Chondrocyte (in vitro differentiated cells): ENCODE results near the gene NES. TPM values are rescaled to one million over a fixed set of nuclear protein-coding genes. Genes with fewer than 3 reads are reported as not detected.
A peak's percentile ranks its signal among the peaks of the same experiment; 100 is the strongest.

Source experiments
- DNase-seq: peaks from one replicate; pipeline ENCODE4 v3.0.0; 2021; ENCODE audit warnings: mixed read lengths, low spot score
- H3K27ac Mint-ChIP-seq: one replicate; pipeline ENCODE4 v1.8.0; 2021; ENCODE audit warnings: mild to moderate bottlenecking, moderate library complexity, mixed read lengths; ENCODE audit not compliant: unreplicated experiment
- H3K27me3 Mint-ChIP-seq: 2 replicates; pipeline ENCODE4 v1.8.0; 2021; ENCODE audit warnings: low read depth, mixed read lengths
- H3K36me3 Mint-ChIP-seq: 2 replicates; pipeline ENCODE4 v1.8.0; 2021; ENCODE audit warnings: low read depth, mixed read lengths
- H3K4me1 Mint-ChIP-seq: 2 replicates; pipeline ENCODE4 v1.8.0; 2021; ENCODE audit warnings: low read depth, mild to moderate bottlenecking, mixed read lengths
- H3K4me3 Mint-ChIP-seq: one replicate; pipeline ENCODE4 v1.8.0; 2021; ENCODE audit warnings: mild to moderate bottlenecking, moderate library complexity, mixed read lengths; ENCODE audit not compliant: unreplicated experiment
- H3K9me3 Mint-ChIP-seq: 2 replicates; pipeline ENCODE4 v1.8.0; 2021; ENCODE audit warnings: low read depth, mixed read lengths
- total RNA-seq: library from RNA; stranded (reverse); gene quantifications from 3 replicates; pipeline ENCODE4 v1.2.1, GENCODE V29; 2021
- TF ChIP-seq, protein P1 (sequence below): fragments of 200-600 bp; sonication (generic); IDR thresholded peaks from 2 replicates; pipeline ENCODE4 v1.5.0; 2021; ENCODE audit warnings: antibody characterized with exemption, mild to moderate bottlenecking, moderate library complexity

The NES gene
- total RNA-seq, 1 donor from 2014 or later: 6.0 TPM

DNA sequence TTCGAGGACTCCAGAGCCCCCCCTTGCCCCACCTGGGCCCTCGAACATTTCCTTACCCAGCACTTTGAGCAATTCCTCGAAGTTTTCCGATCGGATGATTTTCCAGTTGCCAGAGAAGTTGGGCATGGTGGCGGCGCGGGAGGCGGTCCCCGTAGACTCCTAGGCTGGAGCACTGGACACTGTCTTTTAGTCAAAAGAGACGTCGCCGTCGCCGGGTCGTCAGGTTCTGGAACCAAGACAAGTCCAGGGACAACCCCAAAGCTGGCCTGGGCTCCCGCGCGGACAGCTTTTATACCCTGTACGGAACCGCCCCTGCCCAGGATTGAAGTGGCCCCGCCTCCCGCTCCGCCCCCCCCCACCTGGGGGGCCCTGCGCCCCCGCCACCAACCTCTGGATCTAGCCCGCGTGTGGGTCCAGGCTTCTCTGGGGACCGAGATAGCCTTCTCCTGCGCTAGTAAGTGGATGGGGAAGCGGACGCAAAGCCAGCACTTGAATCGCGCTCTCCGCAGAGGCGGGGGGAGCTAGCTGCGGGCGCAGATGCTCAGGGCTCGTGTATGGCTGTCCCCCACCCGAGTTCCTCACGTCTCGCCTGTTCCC is 28.2 kb upstream of the NES start, which contains the start of gene CRABP2:
Gene CRABP2, minus strand, starts transcription at position 263 of the 597 bp plus-strand sequence. Its CDS starts 137 bp downstream, at position 126.
- H3K27me3 Mint-ChIP-seq: no peaks in the 10 kb centered on the region
- TF ChIP-seq, protein P1, sequence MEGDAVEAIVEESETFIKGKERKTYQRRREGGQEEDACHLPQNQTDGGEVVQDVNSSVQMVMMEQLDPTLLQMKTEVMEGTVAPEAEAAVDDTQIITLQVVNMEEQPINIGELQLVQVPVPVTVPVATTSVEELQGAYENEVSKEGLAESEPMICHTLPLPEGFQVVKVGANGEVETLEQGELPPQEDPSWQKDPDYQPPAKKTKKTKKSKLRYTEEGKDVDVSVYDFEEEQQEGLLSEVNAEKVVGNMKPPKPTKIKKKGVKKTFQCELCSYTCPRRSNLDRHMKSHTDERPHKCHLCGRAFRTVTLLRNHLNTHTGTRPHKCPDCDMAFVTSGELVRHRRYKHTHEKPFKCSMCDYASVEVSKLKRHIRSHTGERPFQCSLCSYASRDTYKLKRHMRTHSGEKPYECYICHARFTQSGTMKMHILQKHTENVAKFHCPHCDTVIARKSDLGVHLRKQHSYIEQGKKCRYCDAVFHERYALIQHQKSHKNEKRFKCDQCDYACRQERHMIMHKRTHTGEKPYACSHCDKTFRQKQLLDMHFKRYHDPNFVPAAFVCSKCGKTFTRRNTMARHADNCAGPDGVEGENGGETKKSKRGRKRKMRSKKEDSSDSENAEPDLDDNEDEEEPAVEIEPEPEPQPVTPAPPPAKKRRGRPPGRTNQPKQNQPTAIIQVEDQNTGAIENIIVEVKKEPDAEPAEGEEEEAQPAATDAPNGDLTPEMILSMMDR: no peak
- peak within 1 kb of the TSS; percentile 85 for H3K27ac Mint-ChIP-seq
- peaks cover 3% of the 10 kb centered on the region for H3K36me3 Mint-ChIP-seq
- no peaks in the 10 kb centered on the region for H3K9me3 Mint-ChIP-seq
- H3K4me3 Mint-ChIP-seq: peak within 1 kb of the TSS; percentile 81
- no peak for DNase-seq
- H3K4me1 Mint-ChIP-seq: peaks cover 72% of the 10 kb centered on the region

DNA sequence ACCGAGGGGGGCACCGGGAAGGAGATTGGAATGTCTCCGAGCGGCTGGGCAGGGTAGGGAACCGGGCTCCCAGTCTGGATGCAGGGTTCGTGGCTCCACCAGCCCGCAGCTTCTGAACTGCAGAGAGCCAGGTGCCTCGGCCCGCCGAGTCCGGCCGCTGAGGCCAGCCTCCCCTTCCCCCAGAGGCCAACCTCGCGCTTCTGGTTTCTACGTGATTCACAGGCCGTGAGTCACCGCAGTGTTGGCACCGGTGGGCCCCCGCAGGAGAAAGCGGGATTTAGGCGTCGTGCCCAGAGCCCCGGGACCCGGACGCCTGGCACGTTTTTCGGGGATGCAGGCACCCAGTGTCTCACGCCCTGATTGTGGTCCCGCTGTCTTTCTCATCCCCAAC is 27.7 kb upstream of the NES start:
- Mint-ChIP-seq H3K36me3 (peaks cover 4% of the 10 kb centered on the region), H3K27ac (peak overlapping the region; percentile 79), H3K4me1 (peaks cover 67% of the 10 kb centered on the region), H3K4me3 (peak overlapping the region; percentile 81), H3K9me3 (no peaks in the 10 kb centered on the region), H3K27me3 (no peaks in the 10 kb centered on the region)
- TF ChIP-seq, protein P1: no peak
- no peak for DNase-seq

DNA sequence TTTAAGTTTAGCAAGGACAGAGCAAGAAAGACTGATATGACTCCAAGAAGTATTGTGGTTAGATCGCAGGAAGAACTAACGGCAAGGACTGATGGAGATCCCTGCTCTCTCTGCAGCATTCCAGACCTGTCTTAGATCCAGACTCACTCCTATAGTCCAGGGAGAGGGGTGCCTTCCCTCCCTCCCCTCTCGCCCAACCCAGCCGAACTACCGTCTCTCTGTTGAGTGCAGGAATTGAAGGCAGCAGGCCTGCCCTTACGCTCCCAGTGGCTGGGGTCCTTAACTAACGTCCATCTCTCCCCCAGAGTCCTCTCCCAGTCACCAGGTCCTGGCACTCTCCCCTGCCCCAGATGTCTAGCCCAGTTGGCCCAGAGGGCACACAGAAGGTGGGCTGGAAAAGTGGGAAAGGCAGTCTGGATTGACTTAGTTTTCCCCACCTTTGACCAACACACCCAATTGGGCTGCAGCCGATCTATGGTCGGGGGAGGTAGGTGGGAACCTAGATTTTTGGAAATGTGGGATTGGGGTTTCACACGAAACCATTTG is 27.0 kb upstream of the NES start:
- Mint-ChIP-seq H3K27ac (peak overlapping the region; percentile 63), H3K36me3 (peaks cover 8% of the 10 kb centered on the region), H3K4me3 (peak overlapping the region; percentile 81), H3K4me1 (peaks cover 60% of the 10 kb centered on the region), H3K27me3 (no peaks in the 10 kb centered on the region), H3K9me3 (no peaks in the 10 kb centered on the region)
- TF ChIP-seq, protein P1: no peak
- no peak for DNase-seq

DNA sequence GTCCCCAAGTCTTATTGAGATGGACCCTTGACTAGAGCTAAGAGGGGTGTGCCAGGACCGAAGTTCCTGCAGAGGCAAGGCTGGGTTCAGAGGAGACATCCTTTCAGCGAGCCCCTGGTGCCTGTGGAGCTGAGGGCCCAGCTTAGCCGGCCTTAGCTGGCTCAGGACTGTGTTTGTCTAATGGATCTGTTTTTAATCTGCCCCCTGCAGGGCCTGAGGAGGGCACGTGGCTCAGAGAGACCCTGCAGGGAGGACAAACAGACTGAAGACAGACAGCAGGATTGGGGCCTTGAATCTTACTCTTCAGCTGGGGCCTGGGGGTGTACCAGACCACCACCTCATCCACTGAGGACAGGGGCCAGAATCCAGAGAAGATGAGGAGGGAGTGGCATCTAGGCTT is 26.5 kb upstream of the NES start:
- Mint-ChIP-seq H3K4me1 (peaks cover 55% of the 10 kb centered on the region), H3K4me3 (peak overlapping the region; percentile 81), H3K36me3 (peaks cover 12% of the 10 kb centered on the region), H3K27ac (no peak overlapping the region), H3K27me3 (no peaks in the 10 kb centered on the region), H3K9me3 (no peaks in the 10 kb centered on the region)
- no peak for DNase-seq
- TF ChIP-seq, protein P1: no peak

DNA sequence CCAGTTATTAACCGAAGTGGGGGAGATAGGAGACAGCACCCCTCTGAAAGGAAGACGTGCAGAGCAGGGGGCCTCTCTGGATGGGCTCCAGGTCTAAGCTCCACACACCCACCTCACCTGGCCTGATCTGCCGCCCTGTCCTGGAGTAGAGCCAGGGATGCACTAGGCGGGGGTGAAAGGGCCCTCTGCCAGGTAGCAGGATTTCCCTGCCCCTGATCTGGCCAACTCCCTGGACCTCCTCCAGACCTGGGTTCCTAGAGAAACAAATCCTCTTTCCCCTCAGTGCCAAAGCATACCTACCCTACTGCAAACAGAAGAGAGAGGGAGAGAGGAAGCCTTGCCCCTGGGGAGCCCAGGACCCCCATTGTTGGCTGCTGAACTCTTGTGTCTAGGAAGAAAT is 26.1 kb upstream of the NES start:
- peaks cover 14% of the 10 kb centered on the region for H3K36me3 Mint-ChIP-seq
- no peak for DNase-seq
- peaks cover 51% of the 10 kb centered on the region for H3K4me1 Mint-ChIP-seq
- H3K27me3 Mint-ChIP-seq: no peaks in the 10 kb centered on the region
- peak overlapping the region; percentile 81 for H3K4me3 Mint-ChIP-seq
- H3K9me3 Mint-ChIP-seq: no peaks in the 10 kb centered on the region
- no peak overlapping the region for H3K27ac Mint-ChIP-seq
- TF ChIP-seq, protein P1: no peak
